K562 (cell line): ENCODE results near the gene MCL1. TPM values are rescaled to one million over a fixed set of nuclear protein-coding genes. Genes with fewer than 3 reads are reported as not detected.
"Not testable (repeated sequence)": the region's sequence is repeated elsewhere in the genome, so short reads cannot be mapped to it uniquely, and the experiment has no call there.

Experiments used
- ATAC-seq: fragments of 200-7000 bp; cut with Tn5 transposase; 3 replicates; pipeline ENCODE4 v1.9.1; 2020; ENCODE audit warnings: moderate library complexity
- BruUV-seq: library from RNA; stranded (reverse); fragments of 400-500 nt; replicated peaks from 2 replicates; lab custom pipeline; 2021; lab: Mats Ljungman, UMichigan
- CTCF ChIA-PET: fragments of 300-600 bp; formaldehyde crosslinking; extraction: SDS; loops from one replicate; lab custom pipeline; 2021; ENCODE audit warnings: low intra/inter-chr PET ratio; lab: Yijun Ruan, JAX
- POLR2A ChIA-PET: fragments of 300-600, 350-650 bp; sonication (Branson Sonifier 250); formaldehyde crosslinking; extraction: SDS; loops from one replicate; lab custom pipeline; 2021; ENCODE audit warnings: antibody characterized with exemption, inconsistent platforms; lab: Yijun Ruan, JAX
- DNase-seq, 4 experiments: peaks; one replicate each; pipeline versions ENCODE4 v3.0.0 to v3.0.0-alpha.2; 2011 to 2018; ENCODE audit warnings: low spot score in 3 of 4, mixed read lengths in 3 of 4; ENCODE audit errors: extremely low read depth in 1 of 4
- FAIRE-seq: peaks from 2 replicates; lab custom pipeline; 2011; peaks lifted over from hg19 to GRCh38; lab: Jason Lieb, UNC
- H2AFZ ChIP-seq: 2 replicates; pipeline ENCODE4 v1.6.0; 2011; ENCODE audit warnings: low read depth, low read length, control low read depth, inconsistent platforms
- H3K27ac ChIP-seq: fragments of 200-600 bp; 3 replicates; pipeline ENCODE4 v1.8.0; 2011; ENCODE audit warnings: low read depth, mild to moderate bottlenecking, control low read depth, inconsistent platforms, low read length, moderate library complexity, mixed read lengths; ENCODE audit errors: extremely low read depth
- H3K27me3 ChIP-seq, 2 experiments: fragments of 300-600 bp in 1 of 2; 2 replicates in 1 of 2; 3 replicates in 1 of 2; pipeline versions ENCODE4 v1.6.0 to v1.8.0; 2011; ENCODE audit warnings: inconsistent platforms in 2 of 2, low read length in 2 of 2, mild to moderate bottlenecking in 1 of 2, mixed read lengths in 1 of 2, moderate library complexity in 1 of 2; ENCODE audit not compliant: control insufficient read depth in 2 of 2, insufficient read depth in 2 of 2
- H3K36me3 ChIP-seq: fragments of 300-600 bp; 3 replicates; pipeline ENCODE4 v1.8.0; 2011; ENCODE audit warnings: mild to moderate bottlenecking, low read length, inconsistent platforms; ENCODE audit not compliant: control insufficient read depth, insufficient read depth
- H3K4me1 ChIP-seq, 2 experiments: fragments of 200-600 bp in 1 of 2; replicated peaks in 1 of 2; 2 replicates in 1 of 2; 3 replicates in 1 of 2; pipeline versions ENCODE4 v1.5.1 to v1.8.0; 2011; ENCODE audit warnings: inconsistent platforms in 2 of 2, low read length in 2 of 2, mild to moderate bottlenecking in 1 of 2, mixed read lengths in 1 of 2, moderate library complexity in 1 of 2; ENCODE audit not compliant: control insufficient read depth in 2 of 2, insufficient read depth in 2 of 2
- H3K4me2 ChIP-seq: 2 replicates; pipeline ENCODE4 v1.6.1; 2011; ENCODE audit warnings: low read length, control low read depth, inconsistent platforms, mixed read lengths; ENCODE audit not compliant: insufficient read depth
- H3K4me3 ChIP-seq: fragments of 200-600 bp; sonication (generic), shearing (Covaris generic); 2 replicates; pipeline ENCODE4 v1.5.1; 2016; ENCODE audit warnings: control low read depth, inconsistent platforms
- H3K79me2 ChIP-seq: fragments of 200-600 bp; 3 replicates; pipeline ENCODE4 v1.8.0; 2011; ENCODE audit warnings: low read length, inconsistent platforms; ENCODE audit not compliant: control insufficient read depth, insufficient read depth
- H3K9ac ChIP-seq, 2 experiments: 2 replicates each; pipeline versions ENCODE4 v1.6.0 to v1.6.1; 2011; ENCODE audit warnings: low read depth in 2 of 2, low read length in 2 of 2, control low read depth in 1 of 2, inconsistent platforms in 1 of 2, mild to moderate bottlenecking in 1 of 2, mixed read lengths in 1 of 2; ENCODE audit not compliant: insufficient read depth in 1 of 2
- H3K9me1 ChIP-seq: one replicate; pipeline ENCODE4 v1.6.0; 2011; ENCODE audit warnings: inconsistent platforms, mild to moderate bottlenecking, low read length, moderate library complexity; ENCODE audit not compliant: control insufficient read depth, insufficient read depth
- H3K9me3 ChIP-seq: replicated peaks from 2 replicates; pipeline ENCODE4 v1.5.1; 2011; ENCODE audit warnings: low read depth, low read length, inconsistent platforms; ENCODE audit not compliant: control insufficient read depth, insufficient read depth
- H4K20me1 ChIP-seq: replicated peaks from 2 replicates; pipeline ENCODE4 v1.6.1; 2011; ENCODE audit warnings: low read length, inconsistent platforms, mixed read lengths; ENCODE audit not compliant: control insufficient read depth, insufficient read depth
- BCLAF1 ChIP-seq, 2 experiments: fragments of 450-650 bp in 1 of 2; IDR thresholded peaks; 2 replicates each; pipeline ENCODE4 v1.6.1; 2011 to 2017; ENCODE audit warnings: low read depth in 2 of 2, antibody characterized with exemption in 1 of 2, borderline replicate concordance in 1 of 2, low read length in 1 of 2, mild to moderate bottlenecking in 1 of 2, mixed read lengths in 1 of 2; ENCODE audit not compliant: control insufficient read depth in 1 of 2
- KDM5B ChIP-seq: fragments of 200-600 bp; sonication (generic); IDR thresholded peaks from 2 replicates; pipeline ENCODE4 v1.6.1; 2012; ENCODE audit warnings: low read depth, mild to moderate bottlenecking, moderate library complexity, low read length, control low read depth, inconsistent platforms; ENCODE audit not compliant: insufficient replicate concordance
- NFXL1 ChIP-seq: fragments of 450-650 bp; formaldehyde crosslinking; IDR thresholded peaks from 2 replicates; pipeline ENCODE4 v1.4.0; 2021; ENCODE audit warnings: mild to moderate bottlenecking
- POLR2A ChIP-seq: fragments of 450-650 bp; conservative IDR thresholded peaks from 2 replicates; pipeline ENCODE4 v1.6.1; 2016
- POLR2B ChIP-seq: fragments of 450-650 bp; IDR thresholded peaks from 2 replicates; pipeline ENCODE4 v1.6.1; 2018; ENCODE audit warnings: low read depth; ENCODE audit not compliant: partially characterized antibody
- POLR2G ChIP-seq: fragments of 200-400 bp; formaldehyde crosslinking; IDR thresholded peaks from 2 replicates; pipeline ENCODE4 v1.6.1; 2017; ENCODE audit warnings: low read depth, mild to moderate bottlenecking, antibody characterized with exemption, low read length, moderate library complexity
- SIN3A ChIP-seq, 2 experiments: fragments of 150-350 bp in 1 of 2; IDR thresholded peaks; 2 replicates each; pipeline ENCODE4 v1.6.1; 2011 to 2016; ENCODE audit warnings: borderline replicate concordance in 2 of 2, low read depth in 2 of 2, low read length in 2 of 2, mild to moderate bottlenecking in 2 of 2, moderate library complexity in 2 of 2; ENCODE audit not compliant: control insufficient read depth in 1 of 2
- SUPT5H ChIP-seq: fragments of 450-650 bp; IDR thresholded peaks from 2 replicates; pipeline ENCODE4 v1.6.1; 2016
- TAF1 ChIP-seq: IDR thresholded peaks from 2 replicates; pipeline ENCODE4 v1.6.1; 2011; ENCODE audit warnings: mild to moderate bottlenecking, low read length, moderate library complexity; ENCODE audit not compliant: insufficient read depth, control insufficient read depth, severe bottlenecking; ENCODE audit errors: extremely low read depth
- THRAP3 ChIP-seq: fragments of 450-650 bp; IDR thresholded peaks from 2 replicates; pipeline ENCODE4 v1.6.1; 2016; ENCODE audit warnings: mild to moderate bottlenecking, inconsistent platforms, borderline replicate concordance
- THRB ChIP-seq: fragments of 450-650 bp; formaldehyde crosslinking; conservative IDR thresholded peaks from 2 replicates; pipeline ENCODE4 v1.4.0; 2022; ENCODE audit warnings: mild to moderate bottlenecking, missing genetic modification characterization
- YY1 ChIP-seq, 3 experiments: IDR thresholded peaks; 2 replicates each; pipeline ENCODE4 v1.6.1; 2011; ENCODE audit warnings: low read length in 2 of 3, mild to moderate bottlenecking in 2 of 3, moderate library complexity in 2 of 3, borderline replicate concordance in 1 of 3, control low read depth in 1 of 3, low read depth in 1 of 3; ENCODE audit not compliant: insufficient read depth in 3 of 3, insufficient replicate concordance in 2 of 3, control insufficient read depth in 1 of 3, insufficient read length in 1 of 3; ENCODE audit errors: extremely low read depth in 1 of 3
- WGBS: fragments of 100-300 bp; shearing (Covaris generic); methylation state at CpG from one replicate; pipeline ENCODE4 v1.1.6; 2016; ENCODE audit warnings: low coverage, mixed read lengths; ENCODE audit not compliant: insufficient coverage; ENCODE audit errors: missing lambda C conversion rate; 5-methylcytosine and 5-hydroxymethylcytosine counted together
- in situ Hi-C: fragments of 300-500 bp; cut with MboI; formaldehyde crosslinking; loops from 4 replicates; pipeline ENCODE4 v1.15.0; 2018; ENCODE audit warnings: inconsistent platforms, mixed read lengths
- intact Hi-C: fragments of 100-400 bp; cut with micrococcal nuclease; formaldehyde crosslinking; loops from 2 replicates; pipeline ENCODE4 v1.14.2; 2022
- polyA plus RNA-seq, 8 experiments: library from polyadenylated mRNA; depleted of rRNA in 4 of 8; stranded (reverse) in 5 of 8; unstranded in 3 of 8; fragments of >200 nt; fragmentation: Nextera tagmentation in 2 of 8; fragmentation: Illumina TruSeq in 1 of 8; extraction: Ambion mirVana in 2 of 8; extraction: Trizol in 1 of 8; gene quantifications; 2 replicates each; pipeline versions ENCODE4 v1.2.1 to v1.2.3, GENCODE V29; 2011 to 2014; ENCODE audit warnings: inconsistent platforms in 1 of 8, missing spikeins in 1 of 8
- total RNA-seq, 7 experiments: library from RNA; depleted of rRNA in 6 of 7; stranded (reverse); fragments of >200 nt in 6 of 7; fragmentation: Illumina TruSeq in 2 of 7; extraction: Trizol in 2 of 7; gene quantifications; 2 replicates each; pipeline versions ENCODE4 v1.2.1 to v1.2.3, GENCODE V29; 2011 to 2021; ENCODE audit warnings: low replicate concordance in 1 of 7

MCL1 gene
- total and polyA plus RNA-seq, 9 of the 15 experiments (the other 6 are each of a cell fraction or from before 2014, with no cell fraction given): 27.1 to 224 (median 138) TPM

GRCh38 chr1:150573648-150574071 is 5.8 kb downstream of the MCL1 start:
- CTCF ChIA-PET, ATAC-seq, BruUV-seq, H2AFZ ChIP-seq, H3K9me1 ChIP-seq, FAIRE-seq, H3K27me3 ChIP-seq, H3K9ac ChIP-seq, H3K9me3 ChIP-seq, in situ Hi-C loops, DNase-seq, intact Hi-C loops, H3K27ac ChIP-seq, H3K4me2 ChIP-seq, H3K4me3 ChIP-seq: not testable (repeated sequence)
- POLR2A ChIA-PET: interaction anchor here (1.1 to 11.0 kb wide), 4 partner anchors 10 to 433 kb away, joined by 4 to 148 read pairs (median 8); partner anchors contain the start of gene ENSA
- Histone ChIP-seq H3K4me1 (peaks cover under 1 to 18% of the 10 kb centered on the region in 2 experiments; a peak in 4 of 5 replicates), H4K20me1 (peaks cover 48% of the 10 kb centered on the region), H3K79me2 (peaks cover 56% of the 10 kb centered on the region), H3K36me3 (peaks cover 61% of the 10 kb centered on the region)
- 89% methylated on average over 13 of the region's 13 CpGs for WGBS
- TF ChIP-seq KDM5B (peak; percentile 14), SIN3A (IDR thresholded peaks at IDR 0.05; ENCODE audit: borderline replicate concordance in 2 of 2, control insufficient read depth in 1 of 2, low read depth in 2 of 2, low read length in 2 of 2) (peak in 1 of 2 experiments; percentile 21; a peak in 1 of 4 replicates), TAF1 (peak; percentile 10), SUPT5H (peak; percentile 90), YY1 (IDR thresholded peaks at IDR 0.05; ENCODE audit: borderline replicate concordance in 1 of 3, control insufficient read depth in 1 of 3, extremely low read depth in 1 of 3, insufficient read depth in 3 of 3, insufficient read length in 1 of 3, insufficient replicate concordance in 2 of 3, low read depth in 1 of 3, low read length in 2 of 3) (peak in 1 of 3 experiments; percentile 20), POLR2B (peak; percentile 85), POLR2A (peak; percentile 78), THRAP3 (0 out of 2 replicates have a peak, but pooled peaks have one; percentile 68), THRB (CRISPR knock-in tag) (peak; percentile 65; the same call in 1 of the 2 replicates), BCLAF1 (IDR thresholded peaks at IDR 0.05; ENCODE audit: borderline replicate concordance in 1 of 2, control insufficient read depth in 1 of 2, low read depth in 2 of 2, low read length in 1 of 2) (0 out of 4 replicates have a peak, but pooled peaks of 1 of the 2 experiments have one; percentile 17), NFXL1 (CRISPR knock-in tag) (peak; percentile 12; the same call in 1 of the 2 replicates), POLR2G (peak; percentile 73)
